OCI-LY1 (cell line): Measurements from ENCODE around the gene DNAAF8.

Experiments
- CTCF ChIP-seq: fragments of 200-600 bp; sonication (generic), shearing (Covaris generic); IDR thresholded peaks from 2 replicates; pipeline ENCODE4 v1.5.1; 2017; ENCODE audit warnings: mild to moderate bottlenecking, antibody characterized with exemption, low read length, moderate library complexity, mixed read lengths
- EZH2 ChIP-seq: fragments of 200-600 bp; sonication (generic), shearing (Covaris generic); IDR thresholded peaks from 2 replicates; pipeline ENCODE4 v1.8.0; 2017; ENCODE audit warnings: borderline replicate concordance, mixed run types, mild to moderate bottlenecking, antibody characterized with exemption, low read length, moderate library complexity, mixed read lengths

GRCh38 chr16:4777339-4778049, 43.2 kb downstream of the DNAAF8 start:
- TF ChIP-seq CTCF (no peak), EZH2 (no peak)
